SU-DHL-6 (cell line): ENCODE data around the gene AP2A2.

Source experiments
- CTCF ChIP-seq: fragments of 200-600 bp; sonication (generic); IDR thresholded peaks from one replicate; pipeline ENCODE4 v1.5.1; 2017; ENCODE audit warnings: antibody characterized with exemption, mild to moderate bottlenecking, low read length, moderate library complexity; ENCODE audit not compliant: insufficient read depth, poor library complexity, severe bottlenecking
- EZH2phosphoT487 ChIP-seq: fragments of 200-600 bp; sonication (generic), shearing (Covaris generic); conservative IDR thresholded peaks from 2 replicates; pipeline ENCODE4 v1.6.1; 2018; ENCODE audit warnings: mild to moderate bottlenecking, antibody characterized with exemption, low read length, moderate library complexity, mixed read lengths

DNA sequence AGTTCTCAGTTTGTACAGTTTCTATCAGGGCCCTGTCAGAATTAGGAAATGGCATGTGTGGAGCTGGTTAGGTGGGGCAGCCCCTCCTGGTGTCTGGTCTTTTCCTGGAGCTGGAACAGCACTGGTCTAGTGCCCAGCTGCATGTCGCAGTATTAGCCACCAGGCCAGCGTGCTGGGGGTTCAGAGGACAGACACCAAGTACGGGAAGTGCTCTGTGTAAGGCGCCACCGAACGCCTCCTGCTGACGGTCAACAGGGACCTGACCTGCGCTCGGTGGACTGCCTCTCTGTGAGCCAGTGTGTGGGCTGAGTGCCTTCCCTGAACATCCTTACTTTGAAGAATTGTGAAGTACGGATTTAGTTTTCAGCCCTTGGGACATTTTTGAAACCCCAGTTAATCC, 33.9 kb downstream of the AP2A2 start:
- TF ChIP-seq CTCF = no peak
- no peak for TF ChIP-seq EZH2phosphoT487
